ENCODE results near the gene TRIM10.

The TRIM10 gene

DNA sequence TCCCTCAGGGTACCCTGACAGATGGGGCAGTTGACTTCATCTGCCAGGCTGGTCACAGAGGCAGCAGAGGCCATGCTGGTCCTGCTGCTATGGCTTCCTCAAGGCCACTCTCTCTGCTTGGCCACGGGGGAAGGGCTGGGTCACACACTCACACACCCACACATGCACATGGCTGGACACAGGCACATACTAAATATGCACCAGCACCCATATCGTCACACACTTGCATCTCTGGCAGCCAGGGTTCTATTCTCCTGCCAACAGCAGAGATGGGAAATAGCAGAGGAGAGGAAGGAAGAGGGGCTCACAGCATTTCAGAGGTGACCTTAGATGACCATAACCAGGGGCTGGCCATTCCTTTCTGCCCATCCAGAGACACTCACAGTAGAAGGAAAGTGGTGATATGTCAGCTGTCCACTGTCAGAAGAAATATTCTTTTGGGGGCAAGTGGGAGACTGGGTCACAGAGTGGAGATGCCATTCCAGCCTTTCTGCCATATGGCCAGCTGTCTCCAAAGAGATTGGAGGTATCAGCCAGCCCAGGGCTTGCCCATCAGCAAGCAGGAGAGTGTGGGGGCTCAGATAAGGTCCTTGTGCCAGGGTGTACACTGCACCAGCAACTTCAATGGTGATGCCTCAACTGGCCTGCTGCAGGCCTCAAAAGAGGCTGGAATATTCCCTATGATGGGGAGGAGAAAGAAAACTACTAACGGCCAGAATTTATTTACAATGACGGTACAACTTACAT is at the start of gene TRIM10:
TSS of gene TRIM10 (minus strand) at position 427 of the 747 bp plus-strand sequence. CDS start at position 74, 353 bp downstream.
- in situ Hi-C loops (cut with HindIII; ENCODE audit: low sequenced_read_pairs) = no loop called here

DNA sequence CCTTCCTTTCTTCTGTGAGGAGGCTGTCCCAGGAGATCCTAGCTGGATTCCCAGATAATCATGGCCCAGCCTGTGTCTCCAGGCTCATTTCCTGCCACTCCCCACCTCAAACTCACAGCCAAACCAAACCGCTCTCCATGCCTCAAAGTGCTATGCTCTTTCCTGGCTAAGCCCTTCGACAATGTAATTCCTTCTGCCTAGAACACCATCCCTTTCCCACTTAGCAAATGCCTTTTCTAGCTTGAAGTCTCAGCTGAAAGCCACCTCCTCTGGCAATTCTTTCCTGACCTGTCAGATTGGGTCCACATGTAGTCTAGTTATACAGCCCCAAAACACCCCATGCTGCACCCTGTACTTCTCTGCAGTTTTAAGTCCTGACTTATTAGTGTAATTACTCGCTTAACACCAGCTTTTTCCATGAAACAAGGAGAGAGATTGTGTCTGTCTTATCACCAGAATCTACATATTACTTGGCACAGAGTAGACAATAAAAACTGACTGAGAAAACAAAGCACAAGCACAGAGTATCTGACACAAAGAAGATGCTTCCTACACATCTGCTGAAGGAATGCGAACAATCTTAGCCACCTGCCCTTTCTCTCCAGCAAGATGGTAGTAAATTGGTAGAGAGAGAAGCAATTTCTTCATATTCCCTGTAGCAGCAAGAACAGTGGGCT is 46.7 kb upstream of the TRIM10 start:
- in situ Hi-C loops (cut with HindIII; ENCODE audit: low sequenced_read_pairs) = no loop called here

DNA sequence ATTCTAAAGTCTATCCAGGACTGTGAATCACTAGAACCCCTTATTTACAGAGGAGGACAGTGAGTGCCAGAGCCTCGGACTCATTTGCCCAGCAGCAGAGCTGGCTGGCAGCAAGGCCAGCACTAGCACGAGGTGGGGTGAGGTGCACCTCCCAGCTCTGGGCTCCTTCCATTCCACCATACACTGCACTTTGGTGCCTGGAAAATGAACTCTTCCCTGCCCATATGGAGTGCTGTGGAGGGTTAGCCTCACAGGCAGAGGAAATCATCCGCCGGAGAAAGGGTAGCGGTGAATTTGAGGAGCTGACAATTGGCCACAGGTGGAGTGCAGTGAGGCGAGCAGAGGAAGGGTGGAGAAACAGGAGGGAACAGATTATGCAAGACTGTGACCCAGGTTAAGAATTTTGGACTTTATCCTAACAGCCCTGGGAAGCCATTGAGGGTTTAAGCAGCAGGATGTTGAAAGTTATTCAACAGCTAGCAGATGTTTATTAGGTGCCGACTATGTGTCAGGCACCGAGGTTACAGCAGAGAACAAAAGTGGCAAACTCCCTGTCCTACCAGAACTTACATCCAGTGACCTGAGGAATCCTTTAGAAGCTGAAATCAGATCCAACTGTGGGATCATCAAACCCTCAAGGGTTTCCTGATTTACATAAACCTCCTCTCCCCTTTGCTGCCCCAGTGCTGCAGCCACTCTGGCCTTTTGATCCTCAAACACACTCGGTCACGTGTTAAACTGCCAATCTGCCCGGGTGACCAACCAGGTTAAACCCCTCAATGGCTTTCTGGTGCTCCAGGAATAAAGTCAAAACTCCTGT is 46.0 kb upstream of the TRIM10 start:
- in situ Hi-C loops (cut with HindIII; ENCODE audit: low sequenced_read_pairs) = no loop called here

DNA sequence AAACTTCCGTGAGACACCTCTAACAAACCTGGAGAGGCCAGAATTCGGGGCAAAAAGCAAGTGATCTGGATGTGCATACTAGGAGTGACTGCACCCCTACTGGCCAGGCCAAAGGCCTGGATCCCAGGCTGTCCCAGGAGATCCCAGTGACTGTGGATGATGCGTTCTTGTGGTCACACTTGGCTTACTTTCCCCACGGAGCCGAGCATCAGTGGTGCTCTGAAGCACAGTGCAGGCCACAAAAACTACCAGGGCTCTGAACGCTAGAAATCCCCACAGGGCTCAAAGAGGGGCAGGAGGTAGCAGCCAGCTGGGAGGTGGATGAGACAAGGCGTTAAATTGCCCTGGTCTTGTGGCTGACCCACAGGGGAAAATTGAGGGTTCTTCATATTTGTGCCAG is 45.1 kb upstream of the TRIM10 start:
- in situ Hi-C loops (cut with HindIII; ENCODE audit: low sequenced_read_pairs) = no loop called here

- in situ Hi-C loops (cut with HindIII; ENCODE audit: low sequenced_read_pairs) = no loop called here
Observed at GRCh38 chr6:30204116-30204515, 43.1 kb upstream of the TRIM10 start.

DNA sequence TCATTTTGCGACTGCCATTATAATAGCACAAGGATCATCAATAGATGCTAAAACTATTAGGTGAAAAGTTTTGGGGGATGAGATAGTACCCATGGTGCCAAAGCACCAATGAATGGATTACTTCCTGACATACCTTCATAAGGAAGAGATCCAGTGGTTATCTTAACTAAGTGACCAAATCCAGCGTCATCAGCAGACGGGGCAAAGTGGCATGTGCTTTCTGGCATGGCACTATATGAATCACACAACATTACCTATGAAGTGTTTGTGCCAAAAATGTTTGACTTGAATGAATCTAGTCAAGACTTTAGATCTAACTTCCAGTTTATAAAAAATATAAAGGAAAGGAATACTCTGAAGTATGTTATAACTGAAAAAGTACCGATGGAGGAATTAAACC is 41.4 kb upstream of the TRIM10 start:
- in situ Hi-C loops (cut with HindIII; ENCODE audit: low sequenced_read_pairs) = no loop called here

GRCh38 chr6:30200551-30201281 is 39.7 kb upstream of the TRIM10 start:
- in situ Hi-C loops (cut with HindIII; ENCODE audit: low sequenced_read_pairs) = no loop called here

GRCh38 chr6:30198166-30199084 is 37.4 kb upstream of the TRIM10 start:
- in situ Hi-C loops (cut with HindIII; ENCODE audit: low sequenced_read_pairs) = loop anchor here (25.0 kb wide), 1 partner anchor 111 kb away; the partner anchor contains the start of gene RNF39

DNA sequence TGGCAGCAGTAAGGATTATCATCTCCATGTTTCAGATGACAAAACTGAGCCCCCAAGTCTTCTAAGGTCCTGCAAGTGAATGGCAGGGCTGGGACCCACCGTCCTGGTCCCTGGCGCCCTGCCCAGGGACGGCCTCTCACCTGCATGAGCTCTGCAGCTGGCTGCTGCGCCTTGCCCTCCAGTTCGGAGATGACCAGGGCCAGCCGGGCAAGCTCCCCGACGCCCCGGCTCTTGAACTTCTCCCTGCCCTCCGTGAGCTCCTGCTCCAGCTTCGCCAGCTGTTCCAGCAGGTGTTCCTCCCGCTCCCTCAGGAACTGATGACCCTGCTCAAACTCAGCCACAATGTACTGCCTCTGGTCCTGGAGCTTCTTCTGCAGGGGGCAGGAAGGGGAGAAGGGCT is 35.4 kb upstream of the TRIM10 start:
- in situ Hi-C loops (cut with HindIII; ENCODE audit: low sequenced_read_pairs) = loop anchor here (25.0 kb wide), 1 partner anchor 109 kb away; the partner anchor contains the start of gene RNF39

DNA sequence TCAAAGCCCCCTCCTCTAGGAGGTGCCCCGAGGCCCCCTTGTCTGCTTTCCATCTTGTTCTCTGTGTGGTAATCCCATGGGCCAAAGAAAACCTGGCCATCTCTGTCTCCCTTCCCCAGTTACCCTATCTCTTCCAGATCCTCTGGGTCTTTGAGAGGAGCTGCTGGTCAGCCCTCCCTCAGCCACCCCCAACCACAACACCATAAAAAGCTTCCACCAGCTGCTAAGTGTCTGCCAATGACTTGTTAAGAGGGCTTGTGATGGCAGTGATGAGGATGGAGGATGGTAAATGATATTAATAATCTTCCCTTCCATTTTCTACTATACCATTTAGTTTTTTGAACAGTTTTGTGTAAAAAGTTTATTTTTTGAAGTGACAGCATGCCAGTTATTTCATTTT is 34.9 kb upstream of the TRIM10 start:
- in situ Hi-C loops (cut with HindIII; ENCODE audit: low sequenced_read_pairs) = loop anchor here (25.0 kb wide), 1 partner anchor 109 kb away; the partner anchor contains the start of gene RNF39

DNA sequence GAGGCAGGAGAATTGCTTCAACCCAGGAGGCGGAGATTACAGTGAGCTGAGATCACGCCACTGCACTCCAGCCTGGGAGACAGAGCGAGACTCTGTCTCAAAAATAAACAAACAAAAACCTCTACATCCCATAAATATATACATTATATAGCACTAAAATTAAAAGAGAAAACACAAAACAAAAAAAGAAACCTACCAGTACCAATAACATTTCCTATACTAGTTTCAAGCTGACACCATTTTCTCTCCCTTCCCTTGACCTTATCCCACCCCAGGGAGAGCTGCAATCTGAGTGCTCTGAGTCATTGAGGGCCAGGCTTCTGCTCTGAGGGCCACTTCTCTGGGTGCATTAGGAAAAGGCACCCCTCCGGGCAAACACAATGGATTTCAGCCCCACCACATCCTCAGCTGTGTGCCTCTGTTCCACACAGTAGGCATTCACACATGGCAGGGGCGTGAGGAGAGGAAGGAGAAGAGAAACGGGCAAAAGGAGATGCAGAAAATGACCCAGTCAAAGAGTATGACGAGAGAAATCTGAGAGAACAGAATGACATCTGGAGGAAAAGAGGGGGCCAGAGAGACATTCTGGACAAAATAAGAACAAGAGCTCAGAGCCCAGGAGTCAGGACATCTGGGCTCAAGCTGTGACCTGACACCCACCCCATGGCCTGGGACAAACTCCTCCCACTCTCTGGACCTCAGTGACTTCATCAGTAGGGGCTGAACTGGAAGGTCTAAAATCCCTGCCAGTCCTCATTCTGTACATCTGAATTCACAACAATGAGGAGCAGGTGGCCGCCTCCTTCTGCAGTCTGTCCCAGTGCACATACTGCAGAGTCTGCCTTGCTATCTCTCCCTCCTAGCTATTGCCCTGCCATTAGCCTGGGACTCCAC is 34.0 kb upstream of the TRIM10 start:
- in situ Hi-C loops (cut with HindIII; ENCODE audit: low sequenced_read_pairs) = loop anchor here (25.0 kb wide), 1 partner anchor 108 kb away; the partner anchor contains the start of gene RNF39

DNA sequence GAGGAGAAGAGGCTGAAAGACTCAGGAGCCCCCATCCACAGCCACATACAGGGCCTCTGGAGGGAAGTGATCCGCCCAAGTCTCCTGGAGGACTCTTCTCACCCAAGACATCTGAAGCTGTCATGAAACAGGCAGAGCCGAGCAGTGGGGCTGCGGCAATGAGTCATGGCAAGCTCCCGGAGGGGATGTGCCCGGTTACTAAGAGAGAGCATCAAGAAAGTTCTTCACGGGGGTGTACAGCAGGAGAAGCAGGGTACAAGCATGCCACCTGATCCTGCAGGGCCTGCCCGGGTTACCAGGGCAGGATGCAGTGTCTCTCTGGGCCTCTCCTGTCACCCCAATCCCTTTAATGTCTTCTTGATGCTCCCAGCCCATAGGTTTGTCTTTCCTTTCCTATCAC is 31.1 kb upstream of the TRIM10 start:
- in situ Hi-C loops (cut with HindIII; ENCODE audit: low sequenced_read_pairs) = loop anchor here (25.0 kb wide), 1 partner anchor 105 kb away; the partner anchor contains the start of gene RNF39

DNA sequence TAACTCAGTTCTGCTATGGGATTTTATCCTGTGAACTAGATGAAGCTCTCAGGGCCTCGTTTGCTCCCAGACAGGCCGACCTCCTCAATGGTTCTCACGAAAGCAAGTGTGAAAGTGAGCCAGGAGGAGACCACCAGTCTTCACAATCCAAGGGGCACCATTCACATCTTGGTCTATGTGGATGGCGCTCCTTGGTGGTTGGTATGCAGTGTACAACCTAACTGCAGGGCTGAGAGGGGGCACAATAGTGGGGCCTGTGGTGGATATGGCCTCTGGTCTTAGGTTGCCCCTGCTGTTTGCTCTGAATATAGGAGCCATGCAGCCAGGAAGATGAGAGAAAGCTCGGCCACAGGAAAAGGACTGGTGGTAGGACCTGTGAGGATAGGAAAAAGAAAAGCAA is 27.5 kb upstream of the TRIM10 start:
- in situ Hi-C loops (cut with HindIII; ENCODE audit: low sequenced_read_pairs) = loop anchor here (25.0 kb wide), 1 partner anchor 101 kb away; the partner anchor contains the start of gene RNF39

DNA sequence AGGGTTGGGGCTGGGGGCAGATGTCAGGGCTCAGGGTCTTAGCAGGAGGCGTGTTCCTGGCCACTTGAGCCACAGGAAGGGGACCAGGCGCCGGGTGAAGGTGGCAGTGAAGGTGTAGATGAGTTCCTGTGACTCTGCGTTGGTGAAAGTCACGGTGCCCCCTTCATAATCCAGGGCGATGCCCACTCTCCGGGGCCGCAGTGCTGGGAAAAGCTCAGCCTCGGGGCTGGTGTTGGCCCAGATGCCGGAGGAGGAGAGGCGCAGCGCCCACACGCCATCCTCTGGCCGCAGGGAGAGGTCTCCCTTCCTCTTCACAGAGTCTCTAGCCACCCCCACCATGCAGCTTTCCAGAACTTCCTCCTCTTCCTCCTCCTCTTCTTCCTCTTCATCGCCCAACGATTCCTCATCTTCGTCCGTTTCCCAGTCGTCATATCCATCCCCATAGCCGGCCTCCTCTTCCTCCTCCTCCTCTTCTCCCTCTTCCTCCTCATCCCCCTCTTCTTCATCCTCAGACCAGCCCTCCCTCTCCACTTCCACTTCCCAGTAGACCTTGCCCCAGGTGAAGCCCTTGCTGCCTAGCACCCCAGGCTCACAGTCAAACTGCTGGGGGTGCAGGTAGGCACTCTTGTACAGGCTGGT is 25.0 kb upstream of the TRIM10 start:
- in situ Hi-C loops (cut with HindIII; ENCODE audit: low sequenced_read_pairs) = loop anchor here (25.0 kb wide), 1 partner anchor 99 kb away; the partner anchor contains the start of gene RNF39

DNA sequence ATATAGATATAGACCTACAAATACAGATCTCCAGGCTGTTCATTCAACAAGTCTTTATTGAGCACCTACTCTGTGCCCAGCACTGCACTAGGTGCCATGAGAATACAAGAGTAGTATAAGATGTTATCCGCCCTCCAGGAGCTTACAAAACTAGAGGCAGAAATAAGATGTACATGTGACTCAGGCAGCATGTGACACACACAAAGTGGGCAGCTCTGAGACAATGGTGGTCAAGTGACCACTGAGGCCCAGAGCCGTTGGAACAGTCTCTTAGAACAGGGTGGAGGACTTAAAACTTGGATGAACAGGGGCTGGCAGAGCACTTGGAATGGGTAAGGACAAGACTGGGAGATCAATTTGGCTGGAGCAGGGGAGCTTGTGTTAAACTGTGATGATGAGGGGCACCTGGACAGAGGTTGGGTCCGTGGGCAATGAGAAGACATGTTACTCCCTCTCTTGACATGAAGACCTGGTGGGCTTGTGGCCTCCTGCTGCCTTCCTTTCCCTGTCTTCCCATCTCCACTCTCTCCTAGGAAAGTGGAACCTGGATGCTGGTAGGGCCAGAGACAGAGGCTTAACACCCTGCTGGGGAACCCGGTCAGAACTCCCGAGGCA is 23.5 kb upstream of the TRIM10 start:
- in situ Hi-C loops (cut with HindIII; ENCODE audit: low sequenced_read_pairs) = loop anchor here (25.0 kb wide), 1 partner anchor 97 kb away; the partner anchor contains the start of gene RNF39

DNA sequence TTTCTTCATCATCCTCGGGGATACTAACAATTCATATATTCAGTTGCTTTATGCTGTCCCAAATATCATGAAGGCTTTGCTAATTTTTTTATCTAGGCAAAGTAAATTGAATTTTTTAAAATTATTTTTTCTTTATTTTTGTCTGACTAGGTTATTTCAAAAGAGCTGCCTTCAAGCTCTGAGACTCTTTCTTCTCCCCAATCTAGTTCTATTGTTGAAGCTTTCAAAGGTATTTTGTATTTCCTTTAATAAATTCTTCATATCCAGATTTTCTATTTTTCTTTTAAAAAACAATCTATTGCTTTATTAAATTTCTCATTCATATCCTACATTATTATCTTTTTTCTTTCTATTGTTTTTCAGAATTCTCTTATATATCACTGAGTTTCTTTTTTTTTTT is 19.1 kb upstream of the TRIM10 start:
- in situ Hi-C loops (cut with HindIII; ENCODE audit: low sequenced_read_pairs) = loop anchor here (25.0 kb wide), 1 partner anchor 93 kb away; the partner anchor contains the start of gene RNF39

DNA sequence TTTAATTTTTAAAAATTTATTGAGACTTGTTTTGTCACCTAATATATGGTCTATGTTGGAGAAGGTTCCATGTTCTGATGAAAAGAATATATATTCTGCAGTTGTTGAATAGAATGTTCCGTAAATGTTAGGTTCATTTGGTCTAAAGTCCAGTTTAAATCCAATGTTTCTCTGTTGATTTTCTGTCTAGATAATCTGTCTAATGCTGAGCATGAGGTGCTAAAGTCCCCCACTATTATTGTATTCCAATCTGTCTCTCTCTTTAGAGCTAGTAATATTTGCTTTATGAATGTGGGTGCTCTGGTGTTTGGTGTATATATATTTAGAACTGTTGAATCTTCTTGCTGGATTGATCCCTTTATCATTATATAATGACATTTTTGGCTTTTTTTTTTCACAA is 17.8 kb upstream of the TRIM10 start:
- in situ Hi-C loops (cut with HindIII; ENCODE audit: low sequenced_read_pairs) = loop anchor here (25.0 kb wide), 1 partner anchor 92 kb away; the partner anchor contains the start of gene RNF39
